Subcutaneous abdominal adipose tissue (tissue), 5 donors: ENCODE results near the gene SPO11.

Experiments used
- H3K27ac ChIP-seq: one replicate; pipeline ENCODE4 v1.7.0; 2013; ENCODE audit warnings: low read depth, mild to moderate bottlenecking, inconsistent platforms, low read length, moderate library complexity
- H3K27me3 ChIP-seq, 5 donors: one replicate each; pipeline ENCODE4 v1.7.0; 2013; ENCODE audit warnings: low read length in 5 of 5, inconsistent platforms in 1 of 5; ENCODE audit not compliant: control insufficient read depth in 5 of 5, insufficient read depth in 4 of 5
- H3K36me3 ChIP-seq, 5 donors: one replicate each; pipeline ENCODE4 v1.7.0; 2013; ENCODE audit warnings: low read length in 5 of 5; ENCODE audit not compliant: control insufficient read depth in 5 of 5, insufficient read depth in 5 of 5
- H3K4me1 ChIP-seq, 5 donors: one replicate each; pipeline ENCODE4 v1.7.0; 2013; ENCODE audit warnings: low read length in 5 of 5, mild to moderate bottlenecking in 3 of 5, moderate library complexity in 1 of 5; ENCODE audit not compliant: control insufficient read depth in 5 of 5, insufficient read depth in 5 of 5
- H3K4me3 ChIP-seq, 5 donors: one replicate each; pipeline ENCODE4 v1.7.0; 2013; ENCODE audit warnings: low read length in 5 of 5, low read depth in 1 of 5
- H3K9ac ChIP-seq, 5 donors: one replicate each; pipeline ENCODE4 v1.7.0; 2013; ENCODE audit warnings: low read length in 5 of 5, mild to moderate bottlenecking in 4 of 5, moderate library complexity in 3 of 5
- H3K9me3 ChIP-seq, 5 donors: one replicate each; pipeline ENCODE4 v1.7.0; 2013; ENCODE audit warnings: low read length in 5 of 5; ENCODE audit not compliant: control insufficient read depth in 5 of 5
- donor health status: healthy.
- donor health status: healthy.
- donor health status: healthy.
- donor health status: healthy.
- donor health status: healthy.

The SPO11 gene

DNA sequence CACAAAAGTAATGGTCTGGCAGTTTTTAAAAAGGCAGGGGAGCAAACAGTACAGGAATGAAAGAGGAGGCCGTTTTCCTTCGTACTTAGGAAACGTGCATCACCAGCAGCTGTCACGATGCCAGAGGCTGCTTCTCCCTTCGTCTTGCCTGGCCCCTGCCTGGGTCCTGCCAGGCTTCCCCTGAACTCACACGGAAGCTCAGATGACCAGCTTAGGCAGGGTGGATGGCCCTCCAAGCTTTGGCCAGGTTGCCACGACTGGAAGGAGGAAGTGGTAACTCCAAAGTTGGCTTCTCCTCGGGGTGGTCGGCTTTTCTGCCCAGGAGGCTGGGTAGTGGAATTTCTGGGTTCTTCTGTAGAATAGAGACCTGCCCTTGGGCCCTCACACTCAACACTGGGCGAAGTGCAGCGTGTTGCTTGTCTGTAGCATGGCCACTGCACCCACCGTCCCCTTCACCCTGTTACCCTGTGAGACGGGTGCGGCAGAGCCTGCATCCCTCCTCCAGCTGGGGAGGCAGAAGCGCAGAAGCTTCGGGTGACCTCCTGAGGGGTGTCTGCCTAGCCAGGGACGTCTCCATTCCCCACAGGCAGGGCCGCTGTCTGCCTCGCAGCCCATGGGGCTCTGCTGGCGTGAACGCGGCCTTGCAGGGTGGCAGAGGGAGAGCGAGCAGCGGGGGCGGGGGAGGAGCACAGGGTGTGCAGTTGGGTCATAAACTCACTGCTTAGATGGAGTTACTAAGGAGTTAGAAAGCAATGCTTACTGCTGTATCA is 43.2 kb downstream of the SPO11 start:
- Histone ChIP-seq H3K27ac (no peak overlapping the region), H3K9ac (no peak overlapping the region), H3K9me3 (no peaks in the 10 kb centered on the region), H3K4me1 (peaks cover 1 to 21% (median 20%) of the 10 kb centered on the region in 5 donors), H3K4me3 (no peak overlapping the region), H3K36me3 (peaks cover 36 to 96% (median 92%) of the 10 kb centered on the region in 5 donors), H3K27me3 (no peaks in the 10 kb centered on the region)

DNA sequence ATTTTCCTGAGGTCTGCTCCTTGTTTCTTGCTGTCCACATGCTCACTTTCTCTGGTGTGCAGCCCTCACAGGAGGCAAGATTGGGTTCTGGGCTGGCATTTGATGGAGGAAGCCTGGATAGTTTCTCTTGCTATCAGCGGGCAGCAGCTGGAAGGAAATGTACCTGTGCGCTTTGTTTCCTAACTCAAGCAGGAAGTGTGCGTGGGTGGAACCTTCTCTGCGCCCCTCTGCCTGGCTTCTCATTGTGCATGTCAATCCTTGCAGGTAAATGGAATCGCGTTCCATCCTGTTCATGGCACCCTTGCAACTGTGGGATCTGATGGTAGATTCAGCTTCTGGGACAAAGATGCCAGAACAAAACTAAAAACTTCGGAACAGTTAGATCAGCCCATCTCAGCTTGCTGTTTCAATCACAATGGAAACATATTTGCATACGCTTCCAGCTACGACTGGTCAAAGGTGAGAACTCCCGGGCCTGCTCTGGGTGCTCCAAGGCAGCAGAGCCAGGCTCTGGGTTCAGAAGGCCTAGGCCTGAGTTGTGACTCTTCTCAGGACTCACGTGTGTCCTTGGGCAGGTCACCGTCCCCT is 44.8 kb downstream of the SPO11 start:
- Histone ChIP-seq H3K4me3 (peak overlapping the region in 1 of 5 donors; percentile 16), H3K36me3 (peaks cover 22 to 92% (median 85%) of the 10 kb centered on the region in 5 donors), H3K9me3 (no peaks in the 10 kb centered on the region), H3K9ac (peak overlapping the region in 1 of 5 donors; percentile 18), H3K27me3 (no peaks in the 10 kb centered on the region), H3K27ac (no peak overlapping the region), H3K4me1 (peaks cover 1 to 21% (median 20%) of the 10 kb centered on the region in 5 donors)

DNA sequence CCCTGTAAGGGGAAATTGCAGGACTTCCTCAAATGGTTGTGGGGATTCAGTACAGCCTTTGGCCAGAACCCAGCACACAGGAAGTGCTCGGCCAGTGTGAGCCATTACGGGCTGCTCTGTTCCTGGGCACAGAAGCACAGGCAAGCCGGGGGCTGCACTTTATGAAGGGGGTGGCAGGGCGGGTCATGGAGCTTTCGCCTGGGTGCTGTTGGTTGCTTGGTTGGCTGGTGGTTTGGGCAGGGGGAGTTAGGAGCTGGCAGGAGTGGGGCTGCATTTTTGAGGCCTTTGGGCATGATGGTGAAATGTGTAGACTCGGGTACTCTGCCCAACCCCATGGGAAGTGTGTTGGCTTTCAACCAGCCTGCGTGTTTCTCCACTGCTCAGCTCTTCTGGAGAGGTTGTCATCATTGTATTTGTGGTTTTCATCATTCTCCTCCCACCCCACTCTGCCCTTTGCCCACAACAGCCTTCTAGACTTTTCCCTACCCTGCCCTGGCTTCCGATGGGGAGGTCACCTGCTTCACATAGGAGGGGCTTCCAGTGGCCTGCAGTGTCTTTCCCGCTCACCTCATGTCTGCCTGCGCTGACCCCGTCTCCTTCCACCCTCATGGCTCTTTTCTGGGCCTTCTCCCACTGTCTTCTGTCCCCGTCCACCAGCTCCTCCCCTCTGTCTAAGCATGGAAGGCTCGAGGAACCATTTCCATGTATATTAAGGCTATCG is 45.5 kb downstream of the SPO11 start:
- H3K9me3 ChIP-seq: no peaks in the 10 kb centered on the region
- peaks cover 1 to 21% (median 20%) of the 10 kb centered on the region in 5 donors for H3K4me1 ChIP-seq
- H3K36me3 ChIP-seq: peaks cover 21 to 89% (median 79%) of the 10 kb centered on the region in 5 donors
- no peaks in the 10 kb centered on the region for H3K27me3 ChIP-seq
- H3K27ac ChIP-seq: peak overlapping the region; percentile 67
- H3K9ac ChIP-seq: peak overlapping the region in 4 of 5 donors; percentile 30 to 35 (median 35)
- H3K4me3 ChIP-seq: peak overlapping the region in 2 of 5 donors; percentile 11 to 25

DNA sequence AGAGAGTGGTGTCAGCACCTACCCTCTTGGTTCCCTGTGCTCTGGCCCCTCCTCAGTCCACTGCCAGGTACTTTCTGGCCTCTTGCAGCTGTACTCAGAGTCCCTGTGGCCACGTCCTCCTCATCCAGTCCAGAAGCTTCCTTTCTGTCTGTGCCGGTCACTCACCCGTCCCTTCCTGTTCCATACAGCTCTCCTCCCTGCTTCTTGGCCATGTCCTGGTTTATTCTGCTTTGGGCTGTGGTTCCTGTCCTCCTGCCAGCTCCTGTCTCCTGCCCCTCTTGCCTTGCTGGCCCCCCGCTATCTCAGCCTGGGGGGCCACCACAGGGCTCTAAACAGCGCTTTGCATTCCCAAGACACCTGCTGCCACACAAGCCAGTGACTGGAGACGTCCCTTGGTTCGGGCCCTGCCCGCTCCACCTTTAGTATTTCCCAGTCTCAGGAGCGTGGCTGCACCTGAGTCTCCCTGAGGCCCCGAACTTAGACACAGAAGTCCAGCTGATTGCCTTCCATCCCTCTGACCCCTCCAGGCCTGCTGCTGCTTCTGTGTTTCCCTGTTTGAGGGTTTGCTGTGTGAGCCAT is 46.1 kb downstream of the SPO11 start:
- Histone ChIP-seq H3K27ac (peak overlapping the region; percentile 67), H3K27me3 (no peaks in the 10 kb centered on the region), H3K36me3 (peaks cover 18 to 89% (median 79%) of the 10 kb centered on the region in 5 donors), H3K9me3 (no peaks in the 10 kb centered on the region), H3K4me3 (peak overlapping the region in 2 of 5 donors; percentile 3 to 5), H3K4me1 (peaks cover 1 to 21% (median 20%) of the 10 kb centered on the region in 5 donors), H3K9ac (peak overlapping the region in 3 of 5 donors; percentile 30 to 35 (median 35))

DNA sequence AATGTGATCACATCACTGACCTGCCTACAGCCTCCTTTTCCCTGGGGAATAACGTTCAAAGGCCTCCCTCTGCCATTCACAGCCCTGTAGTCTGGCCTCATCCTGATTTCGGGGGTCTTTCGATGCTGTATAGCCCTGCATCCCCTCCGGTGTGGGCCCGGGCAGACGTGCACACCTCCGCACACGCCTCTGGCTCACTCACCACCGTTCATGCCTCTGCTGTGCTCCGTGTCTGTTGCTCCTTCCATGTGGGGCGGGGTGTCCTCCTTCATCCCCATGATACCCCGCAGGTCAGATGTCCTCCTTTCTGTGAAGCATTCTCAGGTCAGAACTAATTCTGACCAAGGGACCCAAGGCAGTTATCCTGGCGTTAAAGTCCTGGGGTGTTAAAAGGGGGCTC is 47.7 kb downstream of the SPO11 start:
- peaks cover 8 to 74% (median 66%) of the 10 kb centered on the region in 5 donors for H3K36me3 ChIP-seq
- no peaks in the 10 kb centered on the region for H3K27me3 ChIP-seq
- H3K9me3 ChIP-seq: no peaks in the 10 kb centered on the region
- no peak overlapping the region for H3K9ac ChIP-seq
- peaks cover 1 to 21% (median 20%) of the 10 kb centered on the region in 5 donors for H3K4me1 ChIP-seq
- no peak overlapping the region for H3K27ac ChIP-seq
- H3K4me3 ChIP-seq: no peak overlapping the region

DNA sequence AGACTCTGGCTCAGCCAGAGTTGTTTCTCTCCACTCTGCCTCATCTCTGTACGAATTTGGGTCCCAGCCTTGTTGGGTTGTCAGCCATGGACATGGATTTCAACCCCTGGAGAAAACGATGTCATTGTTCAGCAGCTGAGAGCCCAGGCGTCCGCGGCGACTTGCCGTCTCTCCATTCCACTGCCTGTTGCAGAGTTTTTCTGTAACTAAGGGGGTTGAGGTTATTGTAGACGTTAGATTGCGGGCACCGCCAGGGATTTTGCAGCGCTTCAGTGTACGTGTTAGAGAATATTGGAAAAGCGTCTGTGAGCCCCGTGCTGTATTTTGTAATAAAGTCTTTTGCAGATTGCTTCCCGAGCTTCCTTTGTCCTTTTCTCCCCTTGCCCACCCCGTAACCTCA is 48.5 kb downstream of the SPO11 start:
- Histone ChIP-seq H3K27ac (no peak overlapping the region), H3K4me1 (peaks cover 1 to 21% (median 20%) of the 10 kb centered on the region in 5 donors), H3K4me3 (no peak overlapping the region), H3K27me3 (no peaks in the 10 kb centered on the region), H3K36me3 (peaks cover 8 to 70% (median 59%) of the 10 kb centered on the region in 5 donors), H3K9me3 (no peaks in the 10 kb centered on the region), H3K9ac (no peak overlapping the region)

DNA sequence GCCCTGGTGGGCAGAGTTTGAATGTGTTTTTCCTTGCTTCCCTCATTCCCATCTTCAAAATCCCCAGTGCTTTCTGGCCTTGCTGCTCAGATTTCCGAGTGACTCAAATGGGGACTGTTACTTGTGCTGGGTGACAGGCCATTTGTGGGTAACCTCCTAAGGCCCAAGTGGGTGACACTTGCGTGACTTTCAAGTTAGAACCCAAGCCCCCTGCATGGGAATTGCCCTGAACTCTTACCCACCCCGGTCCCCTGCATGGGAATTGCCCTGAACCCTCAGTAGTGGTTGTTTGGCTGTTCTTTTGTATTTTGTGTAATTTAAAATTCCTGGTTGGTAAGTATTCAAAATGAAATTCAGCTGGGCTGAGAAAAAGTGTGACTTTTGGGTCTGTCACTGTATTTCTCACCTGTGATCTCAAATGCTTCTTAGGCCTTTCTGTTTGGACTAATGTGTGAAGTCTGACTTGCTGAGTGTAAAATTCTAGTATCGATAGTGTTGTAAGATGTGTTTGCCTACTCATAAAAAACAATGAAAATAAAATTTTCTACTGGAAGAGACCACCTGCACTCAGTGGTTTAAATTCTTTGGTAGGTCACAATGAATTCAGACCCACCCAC is 49.2 kb downstream of the SPO11 start:
- H3K4me3 ChIP-seq: no peak overlapping the region
- no peak overlapping the region for H3K9ac ChIP-seq
- peaks cover 4 to 64% (median 52%) of the 10 kb centered on the region in 5 donors for H3K36me3 ChIP-seq
- H3K4me1 ChIP-seq: peaks cover 1 to 21% (median 20%) of the 10 kb centered on the region in 5 donors
- H3K27me3 ChIP-seq: no peaks in the 10 kb centered on the region
- H3K9me3 ChIP-seq: no peaks in the 10 kb centered on the region
- H3K27ac ChIP-seq: no peak overlapping the region

DNA sequence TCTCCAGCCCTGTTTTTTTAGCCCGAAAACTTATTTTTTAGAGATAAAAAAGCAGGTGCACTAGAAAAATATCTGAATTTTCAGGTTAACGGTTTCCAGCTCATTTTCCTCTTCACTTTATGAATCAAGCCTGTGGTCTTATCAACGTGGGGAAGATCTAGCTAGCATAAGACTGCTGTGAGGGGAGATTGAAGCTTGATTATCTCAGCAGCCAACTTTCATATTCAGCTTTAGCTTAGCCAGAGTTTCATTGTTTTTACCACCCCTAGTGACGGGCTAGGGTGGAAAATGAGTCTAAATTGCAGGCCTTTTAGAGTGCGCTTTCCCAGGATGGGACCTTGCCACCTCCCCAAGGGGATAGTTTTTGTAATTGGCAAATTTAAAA is 49.7 kb downstream of the SPO11 start:
- Histone ChIP-seq H3K36me3 (peaks cover 4 to 60% (median 50%) of the 10 kb centered on the region in 5 donors), H3K27me3 (no peaks in the 10 kb centered on the region), H3K27ac (no peak overlapping the region), H3K4me1 (peaks cover under 1 to 18% (median 17%) of the 10 kb centered on the region in 5 donors), H3K9me3 (no peaks in the 10 kb centered on the region), H3K9ac (no peak overlapping the region), H3K4me3 (no peak overlapping the region)

DNA sequence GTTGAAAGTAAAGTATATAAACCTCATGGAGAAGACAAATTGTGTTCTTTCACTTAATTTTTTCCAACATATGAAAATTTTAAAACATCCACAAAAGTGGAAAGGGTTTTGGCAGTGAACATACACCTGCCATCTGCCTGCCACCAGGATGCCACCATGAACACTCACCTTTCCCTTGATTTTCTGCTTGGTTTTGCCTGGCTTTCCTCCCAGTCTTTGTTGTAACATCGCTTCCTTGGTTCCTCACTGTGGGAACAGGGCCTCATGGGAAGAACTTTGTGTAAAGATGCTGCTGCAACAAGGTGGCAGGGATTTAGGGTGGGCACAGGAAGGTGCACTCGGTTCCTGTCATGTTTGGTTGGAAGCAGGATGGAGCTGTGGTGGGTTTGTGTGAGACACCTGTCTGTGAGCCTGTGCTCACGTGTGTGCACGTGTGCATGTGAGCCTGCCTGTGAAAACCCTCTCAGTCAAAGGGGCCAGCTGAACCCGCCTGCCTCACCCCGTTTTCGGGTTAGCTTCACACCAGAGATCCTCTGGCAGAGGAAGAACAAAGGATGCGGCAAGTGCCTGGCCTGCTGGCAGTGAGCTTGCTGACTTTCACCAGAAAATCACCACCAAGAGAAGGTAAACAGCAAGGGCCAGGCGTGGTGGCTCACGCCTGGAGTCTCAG is 50.6 kb downstream of the SPO11 start:
- H3K27me3 ChIP-seq: no peaks in the 10 kb centered on the region
- H3K4me1 ChIP-seq: peaks cover 0 to 17% (median 11%) of the 10 kb centered on the region in 5 donors
- H3K9me3 ChIP-seq: no peaks in the 10 kb centered on the region
- H3K36me3 ChIP-seq: peaks cover 4 to 50% (median 40%) of the 10 kb centered on the region in 5 donors
- no peak overlapping the region for H3K9ac ChIP-seq
- H3K4me3 ChIP-seq: no peak overlapping the region
- H3K27ac ChIP-seq: no peak overlapping the region
